ENCODE results near the gene WDR7.

WDR7 gene

GRCh38 chr18:56815926-56816325 lies 164.8 kb downstream of the WDR7 start:
- no peak for DNase-seq

GRCh38 chr18:56823986-56824565 lies 172.9 kb downstream of the WDR7 start:
- no peak for DNase-seq

GRCh38 chr18:56825321-56825720 lies 174.2 kb downstream of the WDR7 start:
- DNase-seq, result no peak

- no peak for DNase-seq
Measured at GRCh38 chr18:56825878-56826277, 174.7 kb downstream of the WDR7 start.

GRCh38 chr18:56831988-56832387 lies 180.8 kb downstream of the WDR7 start:
- no peak for DNase-seq

GRCh38 chr18:56835331-56835730 lies 184.2 kb downstream of the WDR7 start:
- no peak for DNase-seq

GRCh38 chr18:56836173-56836572 lies 185.0 kb downstream of the WDR7 start:
- no peak for DNase-seq

- no peak for DNase-seq
Measured at GRCh38 chr18:56841836-56842235, 190.7 kb downstream of the WDR7 start.

GRCh38 chr18:56843241-56843640 lies 192.1 kb downstream of the WDR7 start:
- no peak for DNase-seq

GRCh38 chr18:56844556-56844955 lies 193.4 kb downstream of the WDR7 start:
- no peak for DNase-seq

- no peak for DNase-seq
Measured at GRCh38 chr18:56851774-56852173, 200.6 kb downstream of the WDR7 start.

- DNase-seq, result no peak
Measured at GRCh38 chr18:56853961-56854360, 202.8 kb downstream of the WDR7 start.

GRCh38 chr18:56861244-56861643 lies 210.1 kb downstream of the WDR7 start:
- no peak for DNase-seq

- no peak for DNase-seq
Measured at GRCh38 chr18:56869189-56869777, 218.1 kb downstream of the WDR7 start.

GRCh38 chr18:56870982-56871381 lies 219.8 kb downstream of the WDR7 start:
- DNase-seq, result no peak

- DNase-seq, result no peak
Measured at GRCh38 chr18:56872140-56872539, 221.0 kb downstream of the WDR7 start.

- no peak for DNase-seq
Measured at GRCh38 chr18:56873441-56874140, 222.4 kb downstream of the WDR7 start.

GRCh38 chr18:56878711-56879110 lies 227.6 kb downstream of the WDR7 start:
- no peak for DNase-seq

- no peak for DNase-seq
Measured at GRCh38 chr18:56884511-56884910, 233.4 kb downstream of the WDR7 start.

- no peak for DNase-seq
Measured at GRCh38 chr18:56888978-56889377, 237.8 kb downstream of the WDR7 start.

- DNase-seq, result no peak
Measured at GRCh38 chr18:56889621-56890020, 238.5 kb downstream of the WDR7 start.

- DNase-seq, result no peak
Measured at GRCh38 chr18:56890632-56891031, 239.5 kb downstream of the WDR7 start.

GRCh38 chr18:56891116-56891515 lies 240.0 kb downstream of the WDR7 start:
- DNase-seq, result no peak

- DNase-seq, result no peak
Measured at GRCh38 chr18:56891870-56892269, 240.7 kb downstream of the WDR7 start.

- no peak for DNase-seq
Measured at GRCh38 chr18:56897122-56897521, 246.0 kb downstream of the WDR7 start.
